ENCODE data around the gene HTR2A. TPM values are rescaled to one million over a fixed set of nuclear protein-coding genes. Genes with fewer than 3 reads are reported as not detected.
"Not testable (repeated sequence)": the region's sequence is repeated elsewhere in the genome, so short reads cannot be mapped to it uniquely, and the experiment has no call there.

The HTR2A gene
- total RNA-seq, 1 donor from 2014 or later, result not detected

- DNase-seq, result not testable (repeated sequence)
Observed at GRCh38 chr13:46804921-46805320, 91.9 kb downstream of the HTR2A start.

DNA sequence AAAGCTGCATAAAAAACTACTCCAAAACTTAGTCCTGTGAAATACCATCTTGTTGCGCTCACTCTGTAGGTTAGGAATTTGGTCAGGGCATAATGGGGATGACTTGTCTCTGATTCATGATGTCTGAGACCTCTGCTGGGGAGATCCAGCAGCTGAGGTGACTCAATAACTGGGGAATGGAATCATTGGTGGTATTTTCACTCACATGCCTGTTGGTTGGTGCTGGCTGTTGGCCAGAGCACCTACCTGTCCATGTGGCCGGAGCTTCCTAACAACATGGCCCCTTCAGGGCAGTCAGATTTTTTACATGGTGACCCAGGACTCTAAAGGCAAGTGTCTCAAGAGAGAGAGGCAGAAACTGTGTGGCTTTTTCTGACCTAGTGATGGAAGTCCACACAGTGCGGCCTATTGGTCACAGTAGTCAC lies 92.5 kb downstream of the HTR2A start:
- DNase-seq, result peak; percentile 2

GRCh38 chr13:46803586-46803985 lies 93.3 kb downstream of the HTR2A start:
- no peak for DNase-seq

GRCh38 chr13:46801858-46802257 lies 95.0 kb downstream of the HTR2A start:
- DNase-seq, result no peak

DNA sequence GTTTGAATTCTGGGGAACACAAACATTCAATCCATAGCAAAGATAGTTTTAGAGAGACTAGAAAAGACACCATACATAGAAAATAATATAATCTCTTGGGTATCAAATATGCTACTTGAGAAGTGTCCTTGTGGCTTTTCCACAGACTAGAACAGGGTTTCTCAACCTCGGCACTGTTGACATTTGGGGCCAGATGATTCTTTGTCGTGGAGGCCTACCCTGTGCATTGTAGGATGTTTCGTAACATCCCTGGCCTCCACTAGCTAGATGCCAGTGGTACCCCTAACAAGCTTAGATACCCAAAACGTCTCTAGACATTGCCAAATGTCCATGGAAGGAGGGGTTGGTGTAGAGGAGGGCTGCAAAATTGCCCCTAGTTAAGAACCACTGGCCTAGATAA lies 97.7 kb downstream of the HTR2A start:
- DNase-seq, result no peak

- no peak for DNase-seq
Observed at GRCh38 chr13:46797501-46798237, 99.2 kb downstream of the HTR2A start.

DNA sequence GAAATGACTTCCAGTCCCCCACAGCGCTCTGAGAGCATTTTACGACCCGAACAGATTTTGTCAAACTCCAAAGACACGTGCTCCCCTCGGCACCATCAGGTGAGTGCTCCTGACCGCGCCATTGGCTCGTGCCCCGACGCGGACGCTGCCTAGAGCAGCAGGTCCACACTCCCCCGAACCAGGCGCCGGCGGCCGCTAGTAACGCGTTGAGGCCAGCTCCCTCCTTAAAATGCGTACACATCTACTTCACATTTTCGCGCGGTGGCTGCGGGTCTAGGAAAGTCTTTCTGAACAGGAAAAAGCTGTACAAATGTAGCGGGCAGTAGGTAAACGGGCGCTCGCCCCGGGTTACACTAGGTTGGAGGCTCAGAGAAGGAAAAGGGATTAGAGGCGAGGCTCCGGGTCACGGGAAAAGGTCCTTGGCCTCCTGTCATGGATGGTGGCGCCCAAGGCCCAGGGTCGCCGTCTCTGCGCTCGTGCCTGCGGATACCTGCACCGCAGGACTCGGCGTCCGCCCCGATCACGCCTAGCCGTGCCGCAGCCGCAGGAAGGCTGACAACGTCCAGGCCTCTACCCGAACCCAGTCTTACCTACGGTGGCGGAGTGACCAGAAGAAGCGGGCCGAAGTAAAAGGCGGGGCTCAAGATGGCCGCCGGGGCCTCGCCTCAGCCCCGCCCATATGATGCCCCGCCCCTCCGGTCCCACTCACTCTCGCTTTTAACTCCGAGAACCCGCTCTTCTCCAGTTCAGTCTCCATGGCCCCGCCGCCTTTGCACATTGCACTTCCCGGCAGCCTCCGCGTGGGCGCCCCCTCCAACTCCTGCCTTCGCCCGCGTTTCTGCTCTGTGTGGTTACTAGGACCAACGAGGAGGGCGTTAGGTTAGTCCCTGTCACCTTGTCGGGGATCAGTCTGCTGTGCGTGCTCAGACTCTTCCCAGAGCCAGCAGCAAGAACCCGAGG lies 100.1 kb downstream of the HTR2A start, which contains the start of gene ESD:
ESD (minus strand) TSS at position 647 of the 960 bp plus-strand sequence. CDS start 5,748 bp downstream, outside the sequence.
- peak; percentile 89 for DNase-seq

GRCh38 chr13:46796129-46796514 lies 100.7 kb downstream of the HTR2A start:
- no peak for DNase-seq

GRCh38 chr13:46795321-46795720 lies 101.5 kb downstream of the HTR2A start:
- no peak for DNase-seq

- no peak for DNase-seq
Observed at GRCh38 chr13:46783504-46783903, 113.3 kb downstream of the HTR2A start.

- no peak for DNase-seq
Observed at GRCh38 chr13:46782691-46783090, 114.2 kb downstream of the HTR2A start.

- no peak for DNase-seq
Observed at GRCh38 chr13:46782066-46782465, 114.8 kb downstream of the HTR2A start.

Other genes with a start within 250 kb of the HTR2A start
- 89.7 and 94.1 TPM in 2 replicates for gene ESD, start 99.9 kb downstream of the HTR2A start, total RNA-seq